ENCODE results near the gene IL17RC. TPM values are rescaled to one million over a fixed set of nuclear protein-coding genes. Genes with fewer than 3 reads are reported as not detected.

Gene IL17RC, protein sequence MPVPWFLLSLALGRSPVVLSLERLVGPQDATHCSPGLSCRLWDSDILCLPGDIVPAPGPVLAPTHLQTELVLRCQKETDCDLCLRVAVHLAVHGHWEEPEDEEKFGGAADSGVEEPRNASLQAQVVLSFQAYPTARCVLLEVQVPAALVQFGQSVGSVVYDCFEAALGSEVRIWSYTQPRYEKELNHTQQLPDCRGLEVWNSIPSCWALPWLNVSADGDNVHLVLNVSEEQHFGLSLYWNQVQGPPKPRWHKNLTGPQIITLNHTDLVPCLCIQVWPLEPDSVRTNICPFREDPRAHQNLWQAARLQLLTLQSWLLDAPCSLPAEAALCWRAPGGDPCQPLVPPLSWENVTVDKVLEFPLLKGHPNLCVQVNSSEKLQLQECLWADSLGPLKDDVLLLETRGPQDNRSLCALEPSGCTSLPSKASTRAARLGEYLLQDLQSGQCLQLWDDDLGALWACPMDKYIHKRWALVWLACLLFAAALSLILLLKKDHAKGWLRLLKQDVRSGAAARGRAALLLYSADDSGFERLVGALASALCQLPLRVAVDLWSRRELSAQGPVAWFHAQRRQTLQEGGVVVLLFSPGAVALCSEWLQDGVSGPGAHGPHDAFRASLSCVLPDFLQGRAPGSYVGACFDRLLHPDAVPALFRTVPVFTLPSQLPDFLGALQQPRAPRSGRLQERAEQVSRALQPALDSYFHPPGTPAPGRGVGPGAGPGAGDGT
- total RNA-seq (16.7 and 19.9 TPM in 2 replicates), polyA plus RNA-seq (18.7 and 22.3 TPM in 2 replicates), polyA minus RNA-seq (13.9 and 16.5 TPM in 2 replicates), Bru-seq, nascent RNA (percentile 42 among the genes with signal in this experiment), BruChase-seq, experiment 1, labeled RNA remaining after a 6-hour chase (percentile 44 among the genes with signal in this experiment), BruChase-seq, experiment 2, labeled RNA remaining after a 2-hour chase (percentile 46 among the genes with signal in this experiment)
- polyA plus RNA-seq (2011; cell fraction: cytosol; rRNA removed): 13.8 and 17.6 TPM in 2 replicates
- 36.8 and 44.8 TPM in 2 replicates for polyA plus RNA-seq (2011; cell fraction: nucleus; rRNA removed)
- polyA plus RNA-seq (2012): 10.6 and 12.5 TPM in 2 replicates
- polyA minus RNA-seq (2011; cell fraction: cytosol; rRNA and poly(A)+ RNA removed): 21.0 TPM
- polyA minus RNA-seq (2011; cell fraction: nucleus; rRNA and poly(A)+ RNA removed): 9.9 and 13.4 TPM in 2 replicates
- long read RNA-seq, transcript IL17RC-202 (18 exons, 2,388 nt): major isoform, 7 of 23 reads
- long read RNA-seq, partial matches to known transcripts: 0 of 23 reads
- long read RNA-seq, other reads (novel, unspliced or antisense): 12 of 23 reads

DNA sequence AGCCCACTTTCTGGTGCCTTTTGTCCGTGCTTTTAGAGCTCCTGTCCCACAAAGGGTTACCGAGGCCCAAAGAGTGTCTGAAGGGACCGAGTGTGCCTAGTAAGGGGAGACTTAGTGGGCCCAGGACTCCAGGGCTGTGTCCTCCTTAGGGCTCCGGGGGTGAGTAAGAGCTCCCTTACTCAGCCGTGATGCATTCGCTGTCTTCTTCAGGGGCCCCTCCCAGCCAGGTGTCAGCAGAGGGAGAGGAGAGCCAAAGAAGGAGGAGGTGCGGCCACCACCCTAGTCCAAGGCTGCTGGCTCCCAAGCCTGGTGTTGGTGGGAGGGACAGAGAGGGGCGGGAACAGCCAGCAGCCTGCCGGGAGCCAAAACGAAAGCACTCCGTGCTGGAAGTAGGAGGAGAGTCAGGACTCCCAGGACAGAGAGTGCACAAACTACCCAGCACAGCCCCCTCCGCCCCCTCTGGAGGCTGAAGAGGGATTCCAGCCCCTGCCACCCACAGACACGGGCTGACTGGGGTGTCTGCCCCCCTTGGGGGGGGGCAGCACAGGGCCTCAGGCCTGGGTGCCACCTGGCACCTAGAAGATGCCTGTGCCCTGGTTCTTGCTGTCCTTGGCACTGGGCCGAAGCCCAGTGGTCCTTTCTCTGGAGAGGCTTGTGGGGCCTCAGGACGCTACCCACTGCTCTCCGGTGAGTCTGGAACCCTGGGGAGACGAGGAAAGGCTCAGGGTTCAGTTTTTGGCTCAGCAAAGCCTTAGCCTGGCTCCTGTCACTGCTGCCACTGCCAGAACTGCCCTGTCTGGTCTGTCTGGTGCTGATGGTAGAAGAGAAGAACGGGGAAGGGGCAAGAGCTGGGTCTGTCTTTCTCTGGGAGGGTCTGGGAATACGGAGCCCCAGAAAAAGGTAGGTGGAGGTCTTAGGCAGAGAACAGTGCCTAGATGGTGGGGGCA lies at the start of gene IL17RC:
TSS of gene IL17RC (plus strand) at position 365 of the 947 bp plus-strand sequence. CDS start at position 583, 218 bp downstream.
- Histone ChIP-seq H2AFZ (ENCODE audit: low read depth, low read length) (peak within 1 kb of the TSS; percentile 80), H3K79me2 (ENCODE audit: control insufficient read depth, insufficient read depth, low read length) (no peaks in the 10 kb centered on the region), H3K9me1 (replicated peaks; ENCODE audit: control insufficient read depth, extremely low read depth, insufficient read depth, low read length) (no peaks in the 10 kb centered on the region), H3K4me2 (ENCODE audit: insufficient read depth, low read length) (peak within 1 kb of the TSS; percentile 73), H3K9me3 (replicated peaks; ENCODE audit: control insufficient read depth, insufficient read depth, low read length) (no peaks in the 10 kb centered on the region), H3K27me3 (ENCODE audit: control insufficient read depth in 2 of 2, insufficient read depth in 2 of 2, low read length in 2 of 2) (no peaks in the 10 kb centered on the region), H3K36me3 (ENCODE audit: control insufficient read depth in 2 of 2, extremely low read depth in 1 of 2, insufficient read depth in 2 of 2, low read length in 2 of 2) (no peaks in the 10 kb centered on the region), H3K27ac (ENCODE audit: insufficient read depth, low read depth, low read length) (peak within 1 kb of the TSS; percentile 16), H3K4me3 (replicated peaks in 1 of 3; ENCODE audit: insufficient read depth in 1 of 3, low read depth in 1 of 3, low read length in 3 of 3) (peak within 1 kb of the TSS in 2 of 3 experiments; percentile 37 to 39), H3K9ac (replicated peaks; ENCODE audit: extremely low read depth, insufficient read depth, low read length) (peak within 1 kb of the TSS; percentile 45), H3K4me1 (ENCODE audit: control insufficient read depth, extremely low read depth, insufficient read depth, low read length) (peaks cover 13% of the 10 kb centered on the region), H4K20me1 (replicated peaks; ENCODE audit: control insufficient read depth, extremely low read depth, insufficient read depth, low read length) (no peaks in the 10 kb centered on the region)
- TSS peak; percentile 41 for BruUV-seq (replicated peaks)
- POLR2A ChIA-PET: interaction anchor here (0.6 kb wide), 1 partner anchor 1558 kb away, joined by 3 read pairs; no protein-coding TSS in a partner anchor
- peak; percentile 77 for DNase-seq (ENCODE audit: low read depth, low spot score)
- CTCF ChIA-PET: interaction anchor here (1.1 to 2.8 kb wide), 4 partner anchors 14 to 68 kb away, joined by 4 to 11 read pairs (median 6); no protein-coding TSS in a partner anchor
- peak; percentile 88 for FAIRE-seq
- TF ChIP-seq EZH2 (IDR thresholded peaks at IDR 0.05; ENCODE audit: borderline replicate concordance, low read depth, low read length, severe bottlenecking) (no peak), POLR2AphosphoS5 (IDR thresholded peaks at IDR 0.05; ENCODE audit: insufficient read depth, low read depth, low read length) (peak; percentile 32), POLR2A (IDR thresholded peaks at IDR 0.05; ENCODE audit: low read depth, low read length) (peak; percentile 38), FOS (IDR thresholded peaks at IDR 0.05; ENCODE audit: borderline replicate concordance, insufficient read depth, low read length) (no peak), JUN (IDR thresholded peaks at IDR 0.05; ENCODE audit: borderline replicate concordance, insufficient read depth, insufficient read length, low read depth) (no peak), MYC (IDR thresholded peaks at IDR 0.05; ENCODE audit: low read depth, low read length) (no peak), GATA2 (IDR thresholded peaks at IDR 0.05; ENCODE audit: insufficient read depth, insufficient read length, low read depth, low read length) (no peak)
- TF ChIP-seq, protein P1, sequence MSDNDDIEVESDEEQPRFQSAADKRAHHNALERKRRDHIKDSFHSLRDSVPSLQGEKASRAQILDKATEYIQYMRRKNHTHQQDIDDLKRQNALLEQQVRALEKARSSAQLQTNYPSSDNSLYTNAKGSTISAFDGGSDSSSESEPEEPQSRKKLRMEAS (IDR thresholded peaks at IDR 0.05; ENCODE audit: insufficient read depth, insufficient read length): no peak
- TF ChIP-seq, protein P2, sequence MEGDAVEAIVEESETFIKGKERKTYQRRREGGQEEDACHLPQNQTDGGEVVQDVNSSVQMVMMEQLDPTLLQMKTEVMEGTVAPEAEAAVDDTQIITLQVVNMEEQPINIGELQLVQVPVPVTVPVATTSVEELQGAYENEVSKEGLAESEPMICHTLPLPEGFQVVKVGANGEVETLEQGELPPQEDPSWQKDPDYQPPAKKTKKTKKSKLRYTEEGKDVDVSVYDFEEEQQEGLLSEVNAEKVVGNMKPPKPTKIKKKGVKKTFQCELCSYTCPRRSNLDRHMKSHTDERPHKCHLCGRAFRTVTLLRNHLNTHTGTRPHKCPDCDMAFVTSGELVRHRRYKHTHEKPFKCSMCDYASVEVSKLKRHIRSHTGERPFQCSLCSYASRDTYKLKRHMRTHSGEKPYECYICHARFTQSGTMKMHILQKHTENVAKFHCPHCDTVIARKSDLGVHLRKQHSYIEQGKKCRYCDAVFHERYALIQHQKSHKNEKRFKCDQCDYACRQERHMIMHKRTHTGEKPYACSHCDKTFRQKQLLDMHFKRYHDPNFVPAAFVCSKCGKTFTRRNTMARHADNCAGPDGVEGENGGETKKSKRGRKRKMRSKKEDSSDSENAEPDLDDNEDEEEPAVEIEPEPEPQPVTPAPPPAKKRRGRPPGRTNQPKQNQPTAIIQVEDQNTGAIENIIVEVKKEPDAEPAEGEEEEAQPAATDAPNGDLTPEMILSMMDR (IDR thresholded peaks at IDR 0.05; ENCODE audit: extremely low read depth in 1 of 2, insufficient read depth in 1 of 2, low read depth in 1 of 2, low read length in 2 of 2): no peak
- dilution Hi-C loops (cut with MboI; ENCODE audit: extremely low pct_ligation_motif_present, low sequenced_read_pairs) (no loop called here), intact Hi-C loops (cut with micrococcal nuclease) (loop anchor here (1.0 to 2.0 kb wide), 4 partner anchors 15 to 124 kb away; partner anchors contain the start of genes ARPC4, IL17RE, RPUSD3 and TADA3)

All from endothelial cell of umbilical vein (primary cell).